ENCODE data around the gene NMNAT1.
"Not testable (repeated sequence)": the region's sequence is repeated elsewhere in the genome, so short reads cannot be mapped to it uniquely, and the experiment has no call there.

The NMNAT1 gene

DNA sequence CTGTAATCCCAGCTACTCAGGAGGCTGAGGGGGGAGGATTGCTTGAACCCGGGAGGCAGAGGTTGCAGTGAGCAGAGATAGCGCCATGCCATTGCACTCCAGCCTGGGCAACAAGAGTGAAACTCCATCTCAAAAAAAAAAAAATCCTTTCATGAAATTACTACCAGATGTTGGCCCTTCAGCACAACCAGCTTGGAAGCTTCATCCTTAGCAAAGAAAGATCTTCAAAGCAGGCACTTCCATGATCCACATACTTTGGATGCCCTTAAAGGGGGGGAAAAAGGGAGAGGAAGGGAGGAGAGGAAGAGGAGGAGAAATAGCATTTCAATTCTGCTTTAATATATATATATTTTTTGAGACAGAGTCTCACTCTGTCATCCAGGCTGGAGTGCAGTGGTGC, 77.4 kb downstream of the NMNAT1 start:
- DNase-seq = not testable (repeated sequence)

DNA sequence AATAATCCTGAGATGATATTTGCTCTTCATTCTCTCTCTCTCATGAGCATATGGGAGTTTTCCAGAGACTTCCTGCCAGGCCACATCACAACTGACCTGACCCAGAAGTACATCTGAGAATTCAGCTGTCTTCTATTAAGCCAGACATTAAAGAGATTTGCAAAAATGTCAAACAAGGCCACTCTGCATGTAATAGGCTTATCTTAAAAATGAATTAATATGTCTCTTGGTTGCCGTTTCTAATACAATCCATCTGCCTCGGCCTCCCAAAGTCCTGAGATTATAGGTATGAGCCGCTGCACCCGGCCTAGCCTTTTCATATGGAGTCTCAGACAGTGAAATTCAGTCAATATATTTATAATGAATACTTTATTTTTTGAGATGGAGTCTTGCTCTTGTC, 78.7 kb downstream of the NMNAT1 start:
- not testable (repeated sequence) for DNase-seq

DNA sequence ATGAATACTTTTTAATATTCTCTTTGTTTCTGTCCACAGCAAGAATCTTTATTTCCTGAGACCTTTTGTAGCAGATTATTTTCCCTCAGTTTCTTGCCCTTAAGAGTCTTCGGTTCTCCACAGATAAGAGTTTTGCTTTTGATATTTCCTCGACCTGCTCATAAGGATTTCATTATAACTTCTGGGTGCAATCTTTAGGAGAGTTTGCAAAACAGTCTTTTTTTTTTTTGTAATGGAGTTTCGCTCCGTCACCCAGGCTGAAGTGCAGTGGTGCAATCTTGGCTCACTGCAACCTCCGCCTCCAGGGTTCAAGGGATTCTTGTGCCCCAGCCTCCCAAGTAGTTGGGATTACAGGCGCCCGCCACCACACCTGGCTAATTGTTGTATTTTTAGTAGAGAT, 79.4 kb downstream of the NMNAT1 start:
- DNase-seq = no peak

DNA sequence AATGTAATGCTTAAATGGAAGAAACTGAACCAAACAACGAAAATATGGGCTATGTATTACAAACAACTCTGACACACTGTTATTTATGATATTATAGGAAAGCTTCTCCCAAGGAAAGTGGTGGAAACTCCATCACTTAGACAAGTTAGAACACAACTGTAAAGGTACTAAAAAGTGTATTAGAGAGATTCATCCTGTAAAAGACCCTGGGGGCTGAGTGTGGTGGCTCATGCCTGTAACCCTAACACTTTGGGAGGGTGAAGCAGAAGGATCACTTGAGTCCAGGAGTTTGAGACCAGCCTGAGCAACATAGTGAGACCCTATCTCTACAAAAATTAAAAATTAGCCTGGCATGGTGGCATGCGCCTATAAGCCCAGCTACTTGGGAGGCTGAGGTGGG, 82.1 kb downstream of the NMNAT1 start:
- no peak for DNase-seq

DNA sequence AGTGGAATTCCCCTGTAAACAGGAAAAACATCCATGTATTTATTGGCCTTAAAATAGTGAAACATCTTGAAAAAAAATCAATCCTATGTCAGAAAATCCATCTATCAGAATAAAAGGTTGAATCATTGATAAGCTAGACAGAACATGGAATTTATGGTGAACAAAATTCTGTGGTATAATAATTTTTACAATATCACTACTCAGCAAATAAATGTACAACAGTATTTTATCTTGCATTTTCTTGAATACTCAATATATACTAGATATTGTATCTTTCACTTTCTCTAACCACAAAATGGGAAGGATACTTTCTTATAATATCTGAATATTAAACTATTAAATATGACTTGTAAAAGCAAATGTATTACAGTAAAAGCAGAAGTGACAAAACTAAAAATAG, 83.8 kb downstream of the NMNAT1 start:
- DNase-seq = no peak

DNA sequence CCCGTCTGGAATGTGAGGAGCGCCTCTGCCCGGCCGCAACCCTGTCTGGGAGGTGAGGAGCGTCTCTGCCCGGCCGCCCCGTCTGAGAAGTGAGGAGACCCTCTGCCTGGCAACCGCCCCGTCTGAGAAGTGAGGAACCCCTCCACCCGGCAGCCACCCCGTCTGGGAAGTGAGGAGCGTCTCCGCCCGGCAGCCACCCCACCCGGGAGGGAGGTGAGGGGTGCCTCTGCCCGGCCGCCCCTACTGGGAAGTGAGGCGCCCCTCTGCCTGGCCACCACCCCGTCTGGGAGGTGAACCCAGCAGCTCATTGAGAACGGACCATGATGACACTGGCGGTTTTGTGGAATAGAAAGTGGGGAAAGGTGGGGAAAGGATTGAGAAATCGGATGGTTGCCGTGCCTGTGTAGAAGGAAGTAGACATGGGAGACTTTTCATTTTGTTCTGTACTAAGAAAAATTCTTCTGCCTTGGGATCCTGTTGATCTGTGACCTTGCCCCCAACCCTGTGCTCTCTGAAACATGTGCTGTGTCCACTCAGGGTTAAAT, 85.8 kb downstream of the NMNAT1 start:
- DNase-seq = not testable (repeated sequence)

DNA sequence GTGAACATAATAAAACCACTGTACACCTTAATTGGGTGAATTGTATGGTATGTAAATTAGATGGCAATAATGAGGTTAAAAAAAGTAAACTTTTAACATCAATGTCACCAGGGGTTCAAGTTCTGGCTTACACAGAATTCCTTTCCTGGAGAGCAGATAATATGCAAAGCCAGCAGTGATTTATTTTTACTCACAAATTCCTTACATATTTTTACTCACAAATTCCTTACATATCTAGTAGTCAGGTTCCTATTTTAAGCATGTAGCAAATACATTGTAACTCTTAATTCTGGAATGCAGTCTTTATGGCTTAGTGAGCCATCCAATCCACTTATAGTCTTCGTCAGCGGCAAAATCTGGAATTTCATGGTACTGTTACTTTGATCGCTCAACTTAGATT, 88.2 kb downstream of the NMNAT1 start:
- DNase-seq = no peak

DNA sequence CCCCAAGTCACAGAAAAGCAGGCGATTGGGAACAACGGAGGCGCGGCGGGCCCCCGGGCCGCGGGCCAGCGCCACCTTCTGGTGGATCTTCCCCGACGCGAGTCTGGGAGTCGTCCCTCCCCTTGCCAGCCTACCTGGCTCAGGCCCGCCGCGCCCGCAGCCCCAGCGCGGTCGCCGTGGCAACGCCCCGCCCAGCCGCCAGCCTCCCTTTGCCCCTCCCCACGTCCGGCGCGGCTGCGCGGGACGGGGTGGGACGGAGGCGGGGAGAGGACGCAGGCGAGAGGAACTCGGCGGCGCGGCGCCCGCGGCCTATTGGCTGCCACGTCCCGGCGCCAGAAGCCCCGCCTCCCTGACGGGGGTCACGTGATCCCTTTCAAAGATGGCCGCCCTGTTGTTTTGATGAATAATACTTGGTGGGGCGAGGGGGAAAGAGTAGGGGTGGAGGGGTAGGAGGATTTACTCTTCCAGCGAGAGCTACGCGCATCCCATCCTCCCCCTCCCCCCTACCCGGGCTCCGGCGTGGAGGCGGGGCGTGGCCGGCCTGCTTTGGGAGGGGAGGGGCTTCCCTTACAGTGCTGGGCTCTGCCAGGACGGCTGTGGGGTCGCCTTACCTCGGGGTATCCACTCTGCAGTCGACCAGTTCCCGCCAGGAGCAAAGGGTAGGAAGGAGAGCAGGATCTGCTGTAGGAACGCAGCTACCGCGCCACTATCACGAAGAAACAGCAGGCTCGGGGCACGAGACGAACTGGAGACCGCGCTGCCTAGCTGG, 89.5 kb downstream of the NMNAT1 start, which contains the start of gene UBE4B:
TSS of gene UBE4B (plus strand) at position 369 of the 769 bp plus-strand sequence. CDS start 713 bp downstream, outside the sequence.
- DNase-seq = peak; percentile 99

DNA sequence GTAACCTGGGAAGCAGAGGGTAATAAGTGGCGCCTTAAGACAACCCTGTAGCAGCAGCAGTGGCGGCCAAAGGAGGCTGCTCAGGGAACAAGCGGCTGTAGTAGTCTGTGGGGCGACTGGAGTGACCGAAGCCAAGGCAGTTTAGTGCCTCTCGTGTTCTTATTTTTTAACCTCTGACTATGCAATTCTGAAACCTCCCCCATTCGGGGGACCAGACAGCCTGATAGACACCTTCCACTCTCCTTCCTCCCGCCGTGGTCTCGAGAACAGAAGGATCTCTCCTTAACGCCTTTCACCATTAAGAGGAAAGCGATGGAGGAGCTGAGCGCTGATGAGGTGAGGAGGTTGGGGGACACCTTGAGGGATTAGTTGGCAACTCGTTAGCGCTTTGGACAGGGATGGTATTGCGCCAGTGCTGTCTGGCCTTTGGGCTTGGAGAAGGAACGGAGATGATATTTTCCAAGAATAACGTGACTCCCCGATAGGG, 90.1 kb downstream of the NMNAT1 start:
- DNase-seq = peak; percentile 8
